ENCODE results near the gene ZNF423.

DNA sequence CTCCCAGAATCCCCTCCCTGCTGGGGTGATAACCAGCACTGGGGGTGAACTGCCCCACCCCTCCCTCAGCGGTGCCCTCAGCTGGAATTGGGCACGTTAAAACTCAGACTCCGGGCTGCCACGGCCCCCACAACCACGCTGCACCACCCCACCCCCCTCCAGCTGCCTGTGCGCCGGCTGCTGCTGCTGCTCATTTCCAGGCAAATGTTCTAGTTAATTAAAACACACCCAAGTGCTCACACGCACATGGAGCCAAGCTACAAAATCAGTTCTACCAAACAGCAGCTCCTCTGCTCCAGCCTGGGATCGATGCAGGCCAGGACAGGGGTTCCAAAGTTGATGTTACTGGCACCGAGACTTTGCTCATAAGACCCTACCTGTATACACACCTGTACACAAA, 180.5 kb downstream of the ZNF423 start:
- TF ChIP-seq ZNF274 (IDR thresholded peaks at IDR 0.05; ENCODE audit: low read depth, low read length) (no peak), YY1 (IDR thresholded peaks at IDR 0.05; ENCODE audit: insufficient read depth, insufficient read length) (no peak)
